ENCODE results near the gene TLCD5. TPM values are rescaled to one million over a fixed set of nuclear protein-coding genes. Genes with fewer than 3 reads are reported as not detected.
A peak's percentile ranks its signal among the peaks of the same experiment; 100 is the strongest.

The TLCD5 gene
- polyA plus RNA-seq, 4 donors, result 0.54 to 4.4 (median 1.7) TPM; not detected in 1

DNA sequence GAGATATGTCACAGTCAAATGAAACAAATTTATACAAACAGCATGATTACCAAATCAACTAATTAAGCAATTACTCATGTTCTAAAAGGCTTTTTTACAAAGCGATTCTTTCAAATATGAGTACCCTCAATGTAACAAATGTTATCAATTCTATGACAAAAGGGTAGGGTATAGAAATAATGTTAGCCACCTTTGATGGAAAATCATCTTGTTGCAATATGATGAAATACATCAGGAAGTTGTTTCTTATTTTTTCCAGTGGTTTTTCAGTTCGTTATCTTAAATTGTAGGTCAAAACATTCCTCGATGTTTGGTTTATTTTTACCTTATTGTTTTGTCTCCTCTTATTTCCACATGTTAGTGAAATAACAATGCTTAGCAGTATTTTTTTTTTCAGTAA, 17.6 kb downstream of the TLCD5 start:
- no peak overlapping the region for H3K4me3 ChIP-seq (ENCODE audit: low read depth in 1 of 3, low read length in 3 of 3)
- no peaks in the 10 kb centered on the region for H3K27me3 ChIP-seq (ENCODE audit: control insufficient read depth in 3 of 3, insufficient read depth in 3 of 3, low read length in 3 of 3)
- H3K36me3 ChIP-seq (ENCODE audit: control insufficient read depth in 3 of 3, insufficient read depth in 2 of 3, low read depth in 1 of 3, low read length in 3 of 3), result no peaks in the 10 kb centered on the region
- DNase-seq, result no peak
- H3K9me3 ChIP-seq (ENCODE audit: control insufficient read depth in 2 of 2, insufficient read depth in 1 of 2, low read depth in 1 of 2, low read length in 1 of 2), result no peaks in the 10 kb centered on the region
- FAIRE-seq, result peak; percentile 19
- H3K27ac ChIP-seq (ENCODE audit: low read depth in 1 of 3, low read length in 2 of 3), result no peak overlapping the region
- 78 to 89% (median 88%) methylated on average over 3 of the region's 3 CpGs for WGBS, 3 donors
- H3K4me1 ChIP-seq (ENCODE audit: control insufficient read depth in 3 of 3, insufficient read depth in 2 of 3, low read depth in 1 of 3, low read length in 2 of 3), result peaks cover 3 to 41% (median 12%) of the 10 kb centered on the region in 3 donors

DNA sequence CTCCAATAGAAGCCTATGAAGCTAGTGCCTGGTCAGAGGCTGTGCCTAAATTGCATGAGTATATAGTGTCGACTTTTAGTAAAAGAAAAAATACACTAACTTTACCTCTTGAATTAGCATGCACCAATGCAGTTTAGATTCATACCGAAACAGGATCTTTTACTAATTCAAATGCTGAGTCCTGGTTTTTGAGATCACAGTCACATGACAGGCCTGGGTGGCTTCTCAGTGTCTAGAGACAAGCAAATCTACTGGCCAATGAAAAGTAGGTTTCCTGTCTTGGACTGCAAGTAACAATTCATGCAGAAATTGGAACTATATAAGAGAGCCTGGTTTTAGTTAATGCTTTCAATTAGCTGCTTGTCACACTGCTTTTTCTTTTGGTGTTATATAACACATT, 18.3 kb downstream of the TLCD5 start:
- Histone ChIP-seq H3K9me3 (ENCODE audit: control insufficient read depth in 2 of 2, insufficient read depth in 1 of 2, low read depth in 1 of 2, low read length in 1 of 2) (no peaks in the 10 kb centered on the region), H3K36me3 (ENCODE audit: control insufficient read depth in 3 of 3, insufficient read depth in 2 of 3, low read depth in 1 of 3, low read length in 3 of 3) (no peaks in the 10 kb centered on the region), H3K4me3 (ENCODE audit: low read depth in 1 of 3, low read length in 3 of 3) (no peak overlapping the region), H3K27ac (ENCODE audit: low read depth in 1 of 3, low read length in 2 of 3) (no peak overlapping the region), H3K4me1 (ENCODE audit: control insufficient read depth in 3 of 3, insufficient read depth in 2 of 3, low read depth in 1 of 3, low read length in 2 of 3) (peaks cover 3 to 35% (median 12%) of the 10 kb centered on the region in 3 donors), H3K27me3 (ENCODE audit: control insufficient read depth in 3 of 3, insufficient read depth in 3 of 3, low read length in 3 of 3) (no peaks in the 10 kb centered on the region)
- DNase-seq, result peak in 1 of 2 donors; percentile 8
- 82 to 87% (median 82%) methylated on average over 2 of the region's 2 CpGs for WGBS, 3 donors
- no peak for FAIRE-seq

GRCh38 chr11:120344302-120345004, 19.4 kb downstream of the TLCD5 start:
- Histone ChIP-seq H3K27ac (ENCODE audit: low read depth in 1 of 3, low read length in 2 of 3) (no peak overlapping the region), H3K9me3 (ENCODE audit: control insufficient read depth in 2 of 2, insufficient read depth in 1 of 2, low read depth in 1 of 2, low read length in 1 of 2) (no peaks in the 10 kb centered on the region), H3K4me3 (ENCODE audit: low read depth in 1 of 3, low read length in 3 of 3) (no peak overlapping the region), H3K4me1 (ENCODE audit: control insufficient read depth in 3 of 3, insufficient read depth in 2 of 3, low read depth in 1 of 3, low read length in 2 of 3) (peaks cover 3 to 26% (median 8%) of the 10 kb centered on the region in 3 donors), H3K36me3 (ENCODE audit: control insufficient read depth in 3 of 3, insufficient read depth in 2 of 3, low read depth in 1 of 3, low read length in 3 of 3) (no peaks in the 10 kb centered on the region), H3K27me3 (ENCODE audit: control insufficient read depth in 3 of 3, insufficient read depth in 3 of 3, low read length in 3 of 3) (no peaks in the 10 kb centered on the region)
- DNase-seq (peak; percentile 15 to 70), FAIRE-seq (no peak)
- WGBS, 3 donors, result 57 to 72% (median 71%) methylated on average over 1 of the region's 1 CpG

- Histone ChIP-seq H3K4me3 (ENCODE audit: low read depth in 1 of 3, low read length in 3 of 3) (no peak overlapping the region), H3K27me3 (ENCODE audit: control insufficient read depth in 3 of 3, insufficient read depth in 3 of 3, low read length in 3 of 3) (no peaks in the 10 kb centered on the region), H3K9me3 (ENCODE audit: control insufficient read depth in 2 of 2, insufficient read depth in 1 of 2, low read depth in 1 of 2, low read length in 1 of 2) (no peaks in the 10 kb centered on the region), H3K27ac (ENCODE audit: low read depth in 1 of 3, low read length in 2 of 3) (no peak overlapping the region), H3K4me1 (ENCODE audit: control insufficient read depth in 3 of 3, insufficient read depth in 2 of 3, low read depth in 1 of 3, low read length in 2 of 3) (peaks cover 3 to 15% (median 8%) of the 10 kb centered on the region in 3 donors), H3K36me3 (ENCODE audit: control insufficient read depth in 3 of 3, insufficient read depth in 2 of 3, low read depth in 1 of 3, low read length in 3 of 3) (no peaks in the 10 kb centered on the region)
- no peak for FAIRE-seq
- WGBS, 3 donors, result 27 to 38% (median 33%) methylated on average over 1 of the region's 1 CpG
- peak in 1 of 2 donors; percentile 10 for DNase-seq
Observed at GRCh38 chr11:120346233-120346632, 21.1 kb downstream of the TLCD5 start.

- no peak for FAIRE-seq
- no peaks in the 10 kb centered on the region for H3K9me3 ChIP-seq (ENCODE audit: control insufficient read depth in 2 of 2, insufficient read depth in 1 of 2, low read depth in 1 of 2, low read length in 1 of 2)
Observed at GRCh38 chr11:120350637-120351036, 25.5 kb downstream of the TLCD5 start.

GRCh38 chr11:120352405-120352804, 27.3 kb downstream of the TLCD5 start:
- H3K27me3 ChIP-seq (ENCODE audit: control insufficient read depth in 3 of 3, insufficient read depth in 3 of 3, low read length in 3 of 3), result no peaks in the 10 kb centered on the region
- H3K27ac ChIP-seq (ENCODE audit: low read depth in 1 of 3, low read length in 2 of 3), result no peak overlapping the region
- FAIRE-seq (no peak), DNase-seq (peak; percentile 38 to 43)
- no peak overlapping the region for H3K4me3 ChIP-seq (ENCODE audit: low read depth in 1 of 3, low read length in 3 of 3)
- H3K36me3 ChIP-seq (ENCODE audit: control insufficient read depth in 3 of 3, insufficient read depth in 2 of 3, low read depth in 1 of 3, low read length in 3 of 3), result peaks cover 0 to 3% (median 0%) of the 10 kb centered on the region in 3 donors
- WGBS, 3 donors, result 13 to 58% (median 36%) methylated on average over 6 of the region's 6 CpGs
- H3K4me1 ChIP-seq (ENCODE audit: control insufficient read depth in 3 of 3, insufficient read depth in 2 of 3, low read depth in 1 of 3, low read length in 2 of 3), result peaks cover 11 to 21% (median 14%) of the 10 kb centered on the region in 3 donors
- H3K9me3 ChIP-seq (ENCODE audit: control insufficient read depth in 2 of 2, insufficient read depth in 1 of 2, low read depth in 1 of 2, low read length in 1 of 2), result no peaks in the 10 kb centered on the region

More at GRCh38 chr11:120350637-120351036, 25.5 kb downstream of the TLCD5 start:
- H3K27me3 ChIP-seq (ENCODE audit: control insufficient read depth in 3 of 3, insufficient read depth in 3 of 3, low read length in 3 of 3), result no peaks in the 10 kb centered on the region
- no peak overlapping the region for H3K4me3 ChIP-seq (ENCODE audit: low read depth in 1 of 3, low read length in 3 of 3)
- DNase-seq, result no peak
- no peak overlapping the region for H3K27ac ChIP-seq (ENCODE audit: low read depth in 1 of 3, low read length in 2 of 3)
- H3K36me3 ChIP-seq (ENCODE audit: control insufficient read depth in 3 of 3, insufficient read depth in 2 of 3, low read depth in 1 of 3, low read length in 3 of 3), result peaks cover 0 to 3% (median 0%) of the 10 kb centered on the region in 3 donors
- H3K4me1 ChIP-seq (ENCODE audit: control insufficient read depth in 3 of 3, insufficient read depth in 2 of 3, low read depth in 1 of 3, low read length in 2 of 3), result peaks cover 11 to 34% (median 14%) of the 10 kb centered on the region in 3 donors

DNA sequence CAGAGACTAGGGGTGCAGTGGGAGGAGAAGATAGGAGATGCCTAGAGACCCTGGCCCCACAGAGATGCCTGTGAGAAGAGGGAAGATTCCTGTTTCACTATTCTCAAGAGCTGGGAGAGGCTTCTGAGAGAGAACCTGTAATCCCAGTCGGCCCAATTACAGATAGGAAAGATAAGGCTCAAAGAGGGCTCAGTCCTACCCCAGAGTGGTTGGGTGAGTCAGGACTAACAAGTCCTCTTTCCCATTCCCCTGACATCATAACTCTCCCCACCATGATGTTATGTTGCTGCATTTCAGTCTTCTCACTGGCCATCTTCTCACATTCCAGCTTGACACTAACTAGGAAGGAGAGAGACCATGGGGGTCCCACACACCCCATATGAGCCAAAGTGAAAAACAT, 29.0 kb downstream of the TLCD5 start:
- Histone ChIP-seq H3K27ac (ENCODE audit: low read depth in 1 of 3, low read length in 2 of 3) (no peak overlapping the region), H3K4me1 (ENCODE audit: control insufficient read depth in 3 of 3, insufficient read depth in 2 of 3, low read depth in 1 of 3, low read length in 2 of 3) (peaks cover 11 to 19% (median 14%) of the 10 kb centered on the region in 3 donors), H3K27me3 (ENCODE audit: control insufficient read depth in 3 of 3, insufficient read depth in 3 of 3, low read length in 3 of 3) (no peaks in the 10 kb centered on the region), H3K9me3 (ENCODE audit: control insufficient read depth in 2 of 2, insufficient read depth in 1 of 2, low read depth in 1 of 2, low read length in 1 of 2) (no peaks in the 10 kb centered on the region), H3K4me3 (ENCODE audit: low read depth in 1 of 3, low read length in 3 of 3) (no peak overlapping the region), H3K36me3 (ENCODE audit: control insufficient read depth in 3 of 3, insufficient read depth in 2 of 3, low read depth in 1 of 3, low read length in 3 of 3) (peaks cover 0 to 3% (median 0%) of the 10 kb centered on the region in 3 donors)
- WGBS, 3 donors, result 0 to 38% (median 36%) methylated on average over 1 of the region's 1 CpG
- no peak for DNase-seq
- no peak for FAIRE-seq

- peaks cover 11 to 19% (median 14%) of the 10 kb centered on the region in 3 donors for H3K4me1 ChIP-seq (ENCODE audit: control insufficient read depth in 3 of 3, insufficient read depth in 2 of 3, low read depth in 1 of 3, low read length in 2 of 3)
- DNase-seq, result peak in 1 of 2 donors; percentile 50
- 31 to 47% (median 43%) methylated on average over 6 of the region's 6 CpGs for WGBS, 3 donors
Observed at GRCh38 chr11:120354779-120355178, 29.7 kb downstream of the TLCD5 start.

More at GRCh38 chr11:120354779-120355178, 29.7 kb downstream of the TLCD5 start:
- no peak overlapping the region for H3K4me3 ChIP-seq (ENCODE audit: low read depth in 1 of 3, low read length in 3 of 3)
- H3K36me3 ChIP-seq (ENCODE audit: control insufficient read depth in 3 of 3, insufficient read depth in 2 of 3, low read depth in 1 of 3, low read length in 3 of 3), result peaks cover 0 to 3% (median 0%) of the 10 kb centered on the region in 3 donors
- no peak overlapping the region for H3K27ac ChIP-seq (ENCODE audit: low read depth in 1 of 3, low read length in 2 of 3)
- no peaks in the 10 kb centered on the region for H3K9me3 ChIP-seq (ENCODE audit: control insufficient read depth in 2 of 2, insufficient read depth in 1 of 2, low read depth in 1 of 2, low read length in 1 of 2)
- no peak for FAIRE-seq
- no peaks in the 10 kb centered on the region for H3K27me3 ChIP-seq (ENCODE audit: control insufficient read depth in 3 of 3, insufficient read depth in 3 of 3, low read length in 3 of 3)

Data from small intestine (tissue), 7 donors.